ENCODE results near the gene KCNH3. TPM values are rescaled to one million over a fixed set of nuclear protein-coding genes. Genes with fewer than 3 reads are reported as not detected.

The KCNH3 gene
- total and polyA plus RNA-seq, 10 of the 15 experiments (the other 5 are each of a cell fraction or from before 2014, with no cell fraction given) = 0.03 to 0.45 (median 0.08) TPM; not detected in 5

DNA sequence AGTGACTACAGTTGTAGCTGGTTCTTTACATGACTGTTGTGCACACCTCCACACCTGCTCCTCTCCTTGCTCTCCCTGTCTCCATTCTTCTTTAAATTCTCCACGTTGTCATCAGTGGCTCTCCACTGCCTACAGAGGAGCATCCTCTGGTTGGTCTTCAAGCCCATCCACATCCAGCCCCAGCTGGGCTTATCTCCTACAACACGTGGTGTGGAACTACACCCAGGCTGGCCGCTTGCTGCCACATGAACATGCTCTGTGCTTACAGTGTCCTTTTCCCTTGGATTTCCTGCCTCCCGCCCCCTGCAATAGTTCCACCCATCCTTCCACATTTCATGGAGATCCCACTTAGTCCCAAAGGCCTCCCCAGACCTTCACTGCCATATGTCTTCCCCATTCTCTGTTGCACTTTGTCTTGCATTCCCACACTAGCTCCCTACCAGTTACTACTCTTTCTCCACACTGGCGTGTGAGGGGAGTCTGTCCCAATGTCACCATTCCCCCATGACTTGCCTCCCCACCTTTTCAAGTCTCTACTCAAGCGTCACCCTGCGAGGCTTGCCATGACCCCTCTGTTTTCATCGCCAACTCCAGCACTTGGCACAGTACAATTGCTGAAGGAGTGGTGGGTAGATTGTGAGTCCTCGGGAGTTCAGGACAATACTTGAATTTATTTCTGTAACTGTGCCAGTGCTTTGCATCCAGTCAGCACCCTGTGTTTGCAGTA lies 38.9 kb downstream of the KCNH3 start (continued):
- TF ChIP-seq ZNF687 (IDR thresholded peaks at IDR 0.05) = no peak

DNA sequence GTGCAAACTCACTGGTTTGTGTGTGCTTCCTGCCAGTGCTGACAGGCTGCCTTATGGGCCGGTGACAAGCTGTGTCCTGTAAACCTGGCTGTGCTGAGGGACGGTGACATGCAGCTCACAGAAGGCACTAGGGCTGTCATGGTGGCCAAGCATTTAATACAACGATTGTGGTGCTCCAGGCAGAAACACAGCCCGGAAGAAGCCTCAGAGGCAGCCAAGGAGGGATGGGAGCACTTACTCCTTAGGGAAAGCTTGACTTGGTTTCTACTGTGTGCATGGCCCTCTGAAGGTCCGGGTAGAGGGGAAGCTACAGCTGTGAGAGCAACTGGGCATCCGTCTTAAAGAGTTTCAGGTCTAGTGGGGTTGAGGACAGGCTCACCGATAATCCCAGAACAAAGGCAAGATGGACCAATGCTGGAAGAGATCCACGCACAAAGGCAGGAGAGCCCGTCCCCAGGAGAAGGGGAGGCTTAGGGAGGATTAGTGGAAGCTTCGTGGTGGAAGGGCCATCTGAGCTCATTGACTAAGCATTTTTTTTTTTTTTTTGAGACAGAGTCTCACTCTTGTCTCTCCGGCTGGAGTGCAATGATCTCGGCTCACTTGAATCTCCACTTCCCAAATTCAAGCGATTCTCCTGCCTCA lies 39.8 kb downstream of the KCNH3 start:
- WGBS (ENCODE audit: insufficient coverage, insufficient replicate concordance, low lambda C conversion rate, missing lambda C conversion rate) = 89% methylated on average over 11 of the region's 13 CpGs
- Histone ChIP-seq H3K27me3 (replicated peaks in 1 of 2; ENCODE audit: control insufficient read depth in 2 of 2, insufficient read depth in 2 of 2, low read length in 1 of 2) (no peaks in the 10 kb centered on the region), H3K79me2 (ENCODE audit: control insufficient read depth, insufficient read depth, low read length) (no peaks in the 10 kb centered on the region), H3K36me3 (ENCODE audit: control insufficient read depth in 2 of 2, insufficient read depth in 2 of 2, low read length in 1 of 2) (peaks cover 0 to 1% of the 10 kb centered on the region in 2 experiments; a peak in 2 of 4 replicates), H3K9me3 (replicated peaks; ENCODE audit: control insufficient read depth, insufficient read depth, low read length) (no peaks in the 10 kb centered on the region), H2AFZ (ENCODE audit: control insufficient read depth, low read depth, low read length) (no peak overlapping the region), H3K4me2 (ENCODE audit: control insufficient read depth, insufficient read depth) (no peak overlapping the region), H3K4me1 (ENCODE audit: control insufficient read depth, insufficient read depth, low read length) (peaks cover 17% of the 10 kb centered on the region), H4K20me1 (ENCODE audit: control insufficient read depth, insufficient read depth) (no peaks in the 10 kb centered on the region), H3K4me3 (no peak overlapping the region), H3K27ac (ENCODE audit: control insufficient read depth, insufficient read depth) (no peak overlapping the region), H3K9ac (ENCODE audit: control insufficient read depth, insufficient read depth, low read length) (no peak overlapping the region)
- no peak for FAIRE-seq
- CTCF ChIA-PET = interaction anchor here (0.6 to 8.7 kb wide), 5 partner anchors 43 to 219 kb away, joined by 3 to 145 read pairs (median 5); no protein-coding TSS in a partner anchor
- SMC1A ChIA-PET (ENCODE audit: uncharacterized antibody, unreplicated experiment) = interaction anchor here (0.7 to 6.1 kb wide), 3 partner anchors 36 to 220 kb away, joined by 3 to 63 read pairs (median 3); no protein-coding TSS in a partner anchor
- DNase-seq (ENCODE audit: low read depth, low spot score) = no peak
- no TSS peak for BruUV-seq (replicated peaks)
- no peak for ATAC-seq
- intact Hi-C loops (cut with micrococcal nuclease; ENCODE audit: unreplicated experiment) = no loop called here
- in situ Hi-C loops (cut with MboI) = no loop called here
- RAD21 ChIA-PET (ENCODE audit: unreplicated experiment) = interaction anchor here (0.6 to 5.9 kb wide), 5 partner anchors 64 to 221 kb away, joined by 3 to 55 read pairs (median 3); partner anchors contain the start of gene TMBIM6
- POLR2A ChIA-PET = interaction anchor here (0.7 kb wide), 1 partner anchor 8 kb away, joined by 3 read pairs; no protein-coding TSS in a partner anchor
- TF ChIP-seq, protein P1, sequence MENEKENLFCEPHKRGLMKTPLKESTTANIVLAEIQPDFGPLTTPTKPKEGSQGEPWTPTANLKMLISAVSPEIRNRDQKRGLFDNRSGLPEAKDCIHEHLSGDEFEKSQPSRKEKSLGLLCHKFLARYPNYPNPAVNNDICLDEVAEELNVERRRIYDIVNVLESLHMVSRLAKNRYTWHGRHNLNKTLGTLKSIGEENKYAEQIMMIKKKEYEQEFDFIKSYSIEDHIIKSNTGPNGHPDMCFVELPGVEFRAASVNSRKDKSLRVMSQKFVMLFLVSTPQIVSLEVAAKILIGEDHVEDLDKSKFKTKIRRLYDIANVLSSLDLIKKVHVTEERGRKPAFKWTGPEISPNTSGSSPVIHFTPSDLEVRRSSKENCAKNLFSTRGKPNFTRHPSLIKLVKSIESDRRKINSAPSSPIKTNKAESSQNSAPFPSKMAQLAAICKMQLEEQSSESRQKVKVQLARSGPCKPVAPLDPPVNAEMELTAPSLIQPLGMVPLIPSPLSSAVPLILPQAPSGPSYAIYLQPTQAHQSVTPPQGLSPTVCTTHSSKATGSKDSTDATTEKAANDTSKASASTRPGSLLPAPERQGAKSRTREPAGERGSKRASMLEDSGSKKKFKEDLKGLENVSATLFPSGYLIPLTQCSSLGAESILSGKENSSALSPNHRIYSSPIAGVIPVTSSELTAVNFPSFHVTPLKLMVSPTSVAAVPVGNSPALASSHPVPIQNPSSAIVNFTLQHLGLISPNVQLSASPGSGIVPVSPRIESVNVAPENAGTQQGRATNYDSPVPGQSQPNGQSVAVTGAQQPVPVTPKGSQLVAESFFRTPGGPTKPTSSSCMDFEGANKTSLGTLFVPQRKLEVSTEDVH (IDR thresholded peaks at IDR 0.05; ENCODE audit: low read depth, partially characterized antibody) = no peak
- TF ChIP-seq ZNF687 (IDR thresholded peaks at IDR 0.05) = no peak
- no peak for TF ChIP-seq JUNB (IDR thresholded peaks at IDR 0.05)
- TF ChIP-seq IKZF2 (IDR thresholded peaks at IDR 0.05) = no peak
- TF ChIP-seq, protein P2, sequence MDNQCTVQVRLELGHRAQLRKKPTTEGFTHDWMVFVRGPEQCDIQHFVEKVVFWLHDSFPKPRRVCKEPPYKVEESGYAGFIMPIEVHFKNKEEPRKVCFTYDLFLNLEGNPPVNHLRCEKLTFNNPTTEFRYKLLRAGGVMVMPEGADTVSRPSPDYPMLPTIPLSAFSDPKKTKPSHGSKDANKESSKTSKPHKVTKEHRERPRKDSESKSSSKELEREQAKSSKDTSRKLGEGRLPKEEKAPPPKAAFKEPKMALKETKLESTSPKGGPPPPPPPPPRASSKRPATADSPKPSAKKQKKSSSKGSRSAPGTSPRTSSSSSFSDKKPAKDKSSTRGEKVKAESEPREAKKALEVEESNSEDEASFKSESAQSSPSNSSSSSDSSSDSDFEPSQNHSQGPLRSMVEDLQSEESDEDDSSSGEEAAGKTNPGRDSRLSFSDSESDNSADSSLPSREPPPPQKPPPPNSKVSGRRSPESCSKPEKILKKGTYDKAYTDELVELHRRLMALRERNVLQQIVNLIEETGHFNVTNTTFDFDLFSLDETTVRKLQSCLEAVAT (IDR thresholded peaks at IDR 0.05) = no peak
- TF ChIP-seq RUNX3 (IDR thresholded peaks at IDR 0.05; ENCODE audit: low read length) = no peak
